Testis (tissue), 2 donors: ENCODE results near the gene PLSCR1.

ENCODE experiments used
- POLR2A ChIP-seq: fragments of 450-650 bp; IDR thresholded peaks from one replicate; pipeline ENCODE4 v1.6.1; 2017; ENCODE audit warnings: antibody characterized with exemption, mild to moderate bottlenecking, moderate library complexity
- TF ChIP-seq, protein P1 (sequence below), 3 experiments: fragments of 450-650 bp in 2 of 3; fragments of 200-600 bp in 1 of 3; sonication (generic) in 1 of 3; IDR thresholded peaks; one replicate each; pipeline ENCODE4 v1.5.1; 2016 to 2019; ENCODE audit warnings: antibody characterized with exemption in 3 of 3, mild to moderate bottlenecking in 2 of 3, moderate library complexity in 1 of 3

DNA sequence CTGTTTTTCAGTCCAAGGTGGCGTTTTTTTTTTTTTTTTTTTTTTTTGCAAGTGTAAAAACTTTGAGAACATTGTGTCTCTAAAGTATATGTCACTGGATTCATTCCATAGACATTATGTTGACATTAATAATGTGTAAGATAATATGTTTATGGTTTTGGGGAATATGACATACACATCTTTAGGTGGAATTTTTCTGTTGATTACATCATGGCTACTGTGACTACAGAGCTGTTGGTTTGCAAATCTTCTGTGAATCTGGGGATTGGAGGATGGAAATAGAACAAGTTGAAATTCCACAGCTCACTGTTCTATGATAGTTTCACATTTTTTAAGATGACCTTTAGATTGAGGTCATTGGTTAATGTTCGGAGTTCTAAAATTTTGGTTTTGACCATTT lies 50.6 kb downstream of the PLSCR1 start:
- TF ChIP-seq, protein P1, sequence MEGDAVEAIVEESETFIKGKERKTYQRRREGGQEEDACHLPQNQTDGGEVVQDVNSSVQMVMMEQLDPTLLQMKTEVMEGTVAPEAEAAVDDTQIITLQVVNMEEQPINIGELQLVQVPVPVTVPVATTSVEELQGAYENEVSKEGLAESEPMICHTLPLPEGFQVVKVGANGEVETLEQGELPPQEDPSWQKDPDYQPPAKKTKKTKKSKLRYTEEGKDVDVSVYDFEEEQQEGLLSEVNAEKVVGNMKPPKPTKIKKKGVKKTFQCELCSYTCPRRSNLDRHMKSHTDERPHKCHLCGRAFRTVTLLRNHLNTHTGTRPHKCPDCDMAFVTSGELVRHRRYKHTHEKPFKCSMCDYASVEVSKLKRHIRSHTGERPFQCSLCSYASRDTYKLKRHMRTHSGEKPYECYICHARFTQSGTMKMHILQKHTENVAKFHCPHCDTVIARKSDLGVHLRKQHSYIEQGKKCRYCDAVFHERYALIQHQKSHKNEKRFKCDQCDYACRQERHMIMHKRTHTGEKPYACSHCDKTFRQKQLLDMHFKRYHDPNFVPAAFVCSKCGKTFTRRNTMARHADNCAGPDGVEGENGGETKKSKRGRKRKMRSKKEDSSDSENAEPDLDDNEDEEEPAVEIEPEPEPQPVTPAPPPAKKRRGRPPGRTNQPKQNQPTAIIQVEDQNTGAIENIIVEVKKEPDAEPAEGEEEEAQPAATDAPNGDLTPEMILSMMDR (IDR thresholded peaks at IDR 0.05): no peak
- no peak for TF ChIP-seq POLR2A
